SK-N-DZ (cell line): ENCODE measurements around the gene MYBL2.
A peak's percentile ranks its signal among the peaks of the same experiment; 100 is the strongest.

Experiments
- DNase-seq: peaks from one replicate; pipeline ENCODE4 v3.0.0-alpha.2; 2015; ENCODE audit warnings: low spot score

MYBL2 gene

GRCh38 chr20:43722153-43722505 lies 55.2 kb downstream of the MYBL2 start:
- no peak for DNase-seq

- no peak for DNase-seq
These were observed 56.3 kb downstream of the MYBL2 start for GRCh38 chr20:43723186-43723585.

DNA sequence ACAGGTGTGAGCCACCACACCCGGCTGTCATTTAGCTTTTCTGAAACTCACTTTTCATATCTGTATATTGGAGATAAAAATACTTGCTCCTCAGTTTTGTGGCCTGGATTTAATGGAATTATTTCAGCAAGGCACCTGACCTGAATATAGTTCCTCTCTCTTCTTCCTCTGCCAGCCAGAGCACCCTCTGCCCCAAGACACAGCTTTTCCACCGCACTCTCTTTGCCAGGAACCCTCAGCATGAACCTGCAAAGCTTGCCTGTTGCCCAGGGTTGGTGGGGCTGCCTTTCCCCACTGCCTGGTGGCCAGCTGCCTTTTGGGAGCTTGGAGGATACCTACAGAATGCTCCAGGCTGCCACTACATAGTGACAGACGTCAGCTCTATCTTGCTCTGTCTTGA lies 56.8 kb downstream of the MYBL2 start:
- DNase-seq: no peak

DNA sequence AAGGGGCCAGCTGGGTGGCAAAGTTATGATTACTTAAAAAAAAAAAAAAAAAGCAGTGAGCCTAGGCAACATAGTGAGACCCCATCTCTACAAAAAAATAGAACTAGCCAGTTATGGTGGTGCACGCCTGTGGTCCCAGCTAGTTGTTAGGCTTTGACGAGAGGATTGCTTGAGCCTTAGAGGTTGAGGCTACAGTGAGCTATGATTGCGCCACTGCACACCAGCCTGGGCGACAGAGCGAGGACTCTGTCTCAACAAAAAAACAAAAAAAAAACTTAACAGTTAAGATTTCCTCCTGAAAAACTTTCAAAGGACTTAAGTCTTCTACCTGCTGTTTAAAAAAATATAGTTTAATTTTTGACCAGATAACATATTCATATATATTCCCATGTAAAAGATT lies 57.5 kb downstream of the MYBL2 start:
- no peak for DNase-seq

- no peak for DNase-seq
These were observed 58.8 kb downstream of the MYBL2 start for GRCh38 chr20:43725666-43726065.

DNA sequence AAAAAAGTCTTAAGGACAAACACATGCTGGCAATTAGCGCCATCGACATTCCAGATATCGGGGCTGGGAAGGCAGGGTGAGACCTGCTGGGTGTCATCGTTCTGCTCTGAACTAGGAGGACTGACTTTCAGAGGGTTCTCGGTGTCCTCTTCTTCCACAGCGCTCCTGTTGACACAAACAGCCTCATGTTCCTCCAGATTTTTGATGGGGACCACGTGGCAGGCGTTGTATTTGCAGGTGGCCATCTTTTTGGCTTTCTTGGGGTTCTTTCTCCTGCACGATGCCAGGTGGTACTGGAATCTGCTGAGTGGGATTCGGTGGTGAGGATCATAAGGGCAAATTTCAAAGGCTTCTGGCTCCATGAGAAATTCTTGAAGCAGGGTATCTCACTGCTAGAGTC lies 59.4 kb downstream of the MYBL2 start:
- DNase-seq: no peak

- DNase-seq: no peak
These were observed 60.0 kb downstream of the MYBL2 start, which contains the start of gene GTSF1L for GRCh38 chr20:43726811-43727338. Gene GTSF1L, minus strand, starts transcription at chr20:43727002. Its CDS starts 308 bp downstream, at chr20:43726694.

DNA sequence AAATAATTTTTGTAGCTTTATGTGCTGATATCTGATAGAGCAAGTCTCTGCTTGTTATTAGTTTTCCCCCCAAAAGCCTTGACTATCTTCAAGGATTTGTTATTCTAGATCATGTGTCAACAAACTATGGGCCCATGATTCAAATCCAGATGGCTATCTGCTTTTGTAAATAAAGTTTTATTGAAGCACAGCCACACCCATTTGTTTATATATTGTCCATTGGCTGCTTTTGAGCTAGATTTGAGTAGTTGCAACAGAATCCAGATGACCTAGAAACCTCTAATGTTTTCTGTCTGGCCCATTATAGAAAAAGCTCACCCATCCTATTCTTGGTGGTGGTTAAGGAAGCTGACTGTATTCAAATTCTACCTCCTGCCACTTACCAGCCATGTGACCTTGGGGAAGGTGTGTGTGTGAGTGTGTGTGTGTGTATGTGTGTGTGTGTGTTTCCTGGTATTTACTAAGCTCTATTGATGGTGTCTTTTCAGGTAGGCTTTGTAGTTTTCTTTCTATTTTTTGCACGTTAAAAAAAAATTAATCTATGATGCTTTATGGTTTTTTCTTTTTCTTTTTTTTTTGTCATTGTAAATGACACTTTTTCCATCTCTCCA lies 61.2 kb downstream of the MYBL2 start:
- DNase-seq: no peak

DNA sequence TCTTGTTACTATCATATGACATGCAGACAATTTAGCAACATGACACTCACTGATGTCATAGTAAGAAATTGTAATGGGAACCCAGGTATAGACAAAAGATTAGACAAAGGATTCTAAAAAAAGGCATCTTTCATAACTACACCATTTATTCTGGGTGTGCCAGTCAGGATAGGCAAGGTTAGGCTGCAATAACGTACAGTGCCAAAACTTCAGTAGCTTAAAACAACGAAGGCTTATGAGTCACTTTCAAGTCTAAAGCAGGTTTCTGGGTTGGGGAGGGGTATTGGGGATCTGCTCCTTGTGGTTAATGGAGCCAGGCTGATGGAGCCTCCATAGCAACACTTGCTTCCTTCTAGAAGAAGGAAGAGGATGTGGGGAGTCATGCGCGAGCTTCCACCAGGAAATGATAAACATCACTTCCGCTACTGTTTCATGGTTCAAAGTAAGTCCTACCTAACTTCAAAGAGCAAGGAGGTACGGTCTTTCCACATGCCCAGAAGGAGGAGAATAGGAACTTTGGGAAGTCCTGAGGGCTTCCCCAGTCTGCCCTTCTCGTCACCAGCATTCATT lies 61.9 kb downstream of the MYBL2 start:
- no peak for DNase-seq

DNA sequence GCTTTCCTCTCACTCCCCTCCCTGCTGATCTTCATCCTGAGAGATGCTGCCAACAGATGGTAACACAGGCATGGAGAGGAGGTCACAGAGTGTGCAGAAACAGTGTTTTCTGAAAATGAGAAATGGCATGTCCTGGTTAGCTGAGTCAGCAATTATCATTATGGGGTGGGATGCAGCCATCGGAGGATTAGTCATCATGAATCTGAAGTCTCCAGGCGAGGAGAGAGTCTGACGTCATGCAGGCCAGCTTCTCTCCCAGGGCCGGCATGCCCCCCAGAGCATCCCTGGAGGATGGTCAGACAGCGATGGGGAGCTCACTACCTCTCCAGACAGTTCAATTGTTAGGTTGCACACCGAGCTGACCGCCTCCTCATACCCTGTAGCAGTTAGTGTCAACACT lies 64.6 kb downstream of the MYBL2 start:
- DNase-seq: no peak

GRCh38 chr20:43731927-43732326 lies 65.0 kb downstream of the MYBL2 start:
- no peak for DNase-seq

DNA sequence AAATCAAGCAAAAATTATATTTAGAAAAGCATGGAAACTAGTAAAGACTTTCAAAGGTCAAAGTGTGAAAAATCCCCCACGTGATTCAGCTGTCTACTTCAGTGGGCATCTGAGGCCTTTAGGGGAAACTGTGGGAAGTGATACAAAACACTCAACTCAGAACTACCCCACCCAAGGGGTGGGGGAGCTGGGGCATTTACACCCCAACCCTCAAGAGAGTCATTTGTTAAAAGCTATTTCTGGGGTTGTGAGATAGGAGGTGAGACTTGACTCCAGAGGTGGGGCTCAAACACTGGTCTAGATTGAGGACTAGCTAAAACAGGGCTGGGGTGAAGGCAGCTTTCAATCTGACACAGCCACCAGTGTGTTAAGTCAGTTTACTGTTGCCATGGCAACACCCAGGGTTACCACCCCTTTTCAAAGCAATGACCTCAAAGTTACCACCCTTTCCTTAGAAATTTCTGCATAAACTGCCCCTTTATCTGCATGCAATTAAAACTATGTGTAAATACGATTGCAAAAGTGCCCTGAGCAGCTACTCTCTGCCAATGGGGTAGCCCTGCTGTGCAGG lies 69.8 kb downstream of the MYBL2 start:
- no peak for DNase-seq

GRCh38 chr20:43737925-43738324 lies 71.0 kb downstream of the MYBL2 start:
- DNase-seq: no peak

DNA sequence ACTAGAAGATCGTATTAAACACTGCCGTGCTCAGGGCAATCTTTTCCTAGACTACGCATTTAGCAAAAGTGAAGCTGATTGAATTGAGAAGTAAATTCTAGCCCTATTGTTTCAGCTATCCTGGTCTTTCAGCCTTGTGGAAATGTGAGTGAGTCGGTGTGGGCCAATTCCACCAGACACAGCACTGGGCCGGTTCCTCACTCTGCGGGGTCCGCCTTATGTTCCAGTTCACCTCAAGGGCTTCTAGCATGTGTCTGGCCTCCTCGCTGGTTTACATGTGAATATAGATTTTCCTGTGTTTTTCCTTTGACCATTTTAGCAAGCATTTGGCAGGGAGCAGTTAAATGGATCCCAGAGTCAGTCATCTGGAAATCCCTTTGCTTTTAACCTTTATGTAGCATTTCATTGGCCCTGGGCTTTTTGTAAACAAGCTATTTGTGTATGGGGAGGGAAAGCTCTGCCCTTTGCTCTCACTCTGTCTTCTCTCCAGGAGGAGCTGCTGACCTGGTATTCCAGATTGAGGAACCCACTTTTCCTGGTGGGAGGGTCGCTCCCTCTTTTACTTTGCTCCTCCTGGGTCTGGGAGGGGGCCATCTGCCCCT lies 72.3 kb downstream of the MYBL2 start:
- DNase-seq: no peak

DNA sequence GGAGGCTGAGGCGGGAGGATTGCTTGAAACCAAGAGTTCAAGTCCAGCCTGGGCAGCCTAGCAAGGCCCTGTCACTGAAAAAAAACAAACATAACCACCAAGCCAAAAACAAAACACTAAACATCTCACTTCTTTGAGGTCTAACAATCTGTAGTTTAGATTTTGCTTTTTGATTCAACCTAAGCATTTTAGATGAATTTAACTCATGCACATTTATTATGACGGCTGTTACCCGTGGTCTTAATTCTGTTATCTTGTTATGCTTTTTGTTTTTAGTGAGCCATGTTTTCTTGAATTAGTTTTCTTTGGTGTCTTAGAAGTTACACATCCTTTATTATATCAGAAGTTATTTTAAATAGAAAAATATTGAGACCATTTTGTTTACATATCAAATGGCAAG lies 73.7 kb downstream of the MYBL2 start:
- no peak for DNase-seq

- DNase-seq: no peak
These were observed 77.3 kb downstream of the MYBL2 start for GRCh38 chr20:43744151-43744611.

DNA sequence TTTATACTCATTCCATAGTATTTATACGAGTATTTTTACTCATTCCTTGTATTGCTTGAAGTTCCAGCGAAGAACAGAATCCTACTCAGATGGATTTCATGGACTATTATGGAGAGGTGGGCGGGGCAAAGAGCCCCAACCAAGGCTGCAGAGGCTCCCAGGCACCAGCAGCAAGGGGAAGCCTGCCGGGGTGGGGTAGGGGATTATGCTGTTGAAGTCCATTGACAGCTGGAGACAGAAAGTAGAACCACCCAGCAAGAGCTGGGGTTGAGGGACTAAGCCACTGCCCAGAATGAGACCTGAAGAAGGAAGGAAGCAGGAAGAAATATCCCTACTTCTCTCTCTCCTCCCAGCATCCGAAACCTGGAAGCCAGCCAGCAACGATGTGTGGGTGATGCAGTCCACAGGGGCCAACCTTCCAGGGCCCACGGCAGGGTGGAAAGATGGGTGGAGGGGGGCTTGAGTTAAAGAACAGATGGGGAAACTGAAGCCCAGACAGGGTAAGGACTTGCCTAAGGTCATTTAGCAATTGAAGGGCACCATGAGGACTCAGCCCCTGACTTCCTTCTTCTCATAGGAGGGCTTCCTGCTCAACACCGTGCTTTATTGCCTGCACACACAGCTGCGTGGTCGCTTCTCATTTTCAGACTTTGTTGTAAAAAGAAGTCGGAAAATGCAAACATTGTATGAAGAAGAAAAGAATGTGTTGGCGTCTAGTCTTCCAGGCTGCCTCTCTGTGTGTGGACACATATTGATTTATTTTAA lies 78.2 kb downstream of the MYBL2 start:
- no peak for DNase-seq

DNA sequence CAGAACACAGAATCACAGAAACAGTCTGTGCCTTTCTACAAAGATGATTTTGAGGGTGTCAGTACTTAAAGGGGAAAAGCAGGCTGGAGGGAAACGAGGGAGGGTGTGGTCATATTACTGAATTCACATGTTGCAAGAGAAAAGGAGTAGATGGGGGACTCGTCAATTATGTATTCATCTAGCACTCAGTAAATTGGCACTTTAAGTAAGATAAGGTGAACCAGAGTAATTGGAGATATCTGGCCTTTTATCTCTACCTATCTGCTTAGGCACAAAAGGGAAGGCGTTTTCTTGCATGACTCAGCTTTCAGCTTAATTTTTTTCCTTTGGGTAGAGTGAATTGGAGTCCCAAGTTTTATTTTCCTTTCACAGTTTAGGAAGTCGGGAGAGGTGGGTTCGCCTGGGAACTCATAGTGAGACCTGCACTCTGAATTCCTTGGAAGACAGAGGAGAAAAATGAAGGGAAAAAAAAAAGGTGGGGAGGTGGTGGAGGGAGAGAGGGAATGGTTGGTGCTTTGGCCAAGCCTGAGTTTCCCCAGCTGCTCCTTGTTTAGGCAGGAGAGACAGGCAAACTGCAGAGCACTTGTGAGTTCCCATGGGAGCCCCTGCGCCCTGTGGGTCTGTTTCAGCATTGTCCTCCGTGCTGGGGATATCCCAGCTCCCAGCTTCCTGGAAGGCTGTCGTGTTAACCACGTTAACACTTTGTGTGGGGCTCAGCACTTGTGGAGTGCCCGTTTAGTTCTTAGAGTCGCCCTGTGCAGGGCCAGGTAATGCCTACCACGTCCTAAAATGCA lies 79.6 kb downstream of the MYBL2 start:
- DNase-seq: peak; percentile 64

GRCh38 chr20:43748274-43748673 lies 81.4 kb downstream of the MYBL2 start:
- no peak for DNase-seq

DNA sequence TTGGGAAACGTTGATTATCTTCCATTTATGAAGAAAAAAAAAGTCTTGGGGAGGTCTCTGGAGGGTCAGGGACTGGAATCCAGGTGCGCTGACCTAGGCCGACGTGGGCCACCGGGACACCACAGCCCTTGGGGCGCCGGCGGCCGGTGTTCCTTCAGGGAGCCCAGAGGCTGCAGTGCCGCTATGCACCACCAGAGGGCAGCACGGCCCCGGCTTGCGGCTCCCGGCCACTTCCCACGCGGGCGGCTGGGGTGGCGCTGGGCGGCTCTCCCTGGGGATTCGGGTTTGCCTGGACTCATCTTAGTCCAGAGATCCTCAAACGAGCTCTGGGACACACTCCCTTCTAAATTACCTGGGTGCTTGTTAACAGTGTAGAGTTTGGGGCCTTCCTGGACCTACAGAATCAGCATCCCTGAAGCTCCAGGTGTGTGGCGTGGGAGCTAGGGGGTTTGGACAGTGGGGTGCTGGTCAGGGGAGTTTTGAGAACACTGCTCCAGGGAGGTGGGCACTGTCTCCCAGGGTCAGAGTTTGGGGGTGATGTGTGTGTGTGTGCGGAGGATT lies 82.9 kb downstream of the MYBL2 start:
- peak; percentile 63 for DNase-seq

GRCh38 chr20:43750774-43751166 lies 83.9 kb downstream of the MYBL2 start:
- DNase-seq: no peak
